ENCODE data around the gene CA10.

CA10 gene

DNA sequence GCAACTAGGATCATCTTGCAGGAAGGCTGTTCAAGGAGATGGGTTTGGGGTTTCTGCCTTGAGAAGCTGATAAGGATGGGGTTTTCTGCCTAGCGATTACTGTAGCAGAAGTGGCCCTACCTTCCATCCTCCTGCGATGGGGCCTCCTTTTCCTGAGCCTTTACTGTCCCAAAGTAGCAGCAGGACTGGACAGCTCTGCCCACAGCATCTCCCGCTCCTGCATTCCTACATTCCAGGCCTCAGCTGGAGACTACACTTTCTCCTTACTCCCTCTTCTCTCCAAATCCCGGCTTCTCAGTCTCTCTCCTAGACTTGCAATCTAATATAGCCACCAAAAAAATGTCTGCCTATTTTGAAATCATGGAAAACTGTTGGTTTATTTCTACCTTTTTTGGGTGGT lies 355.4 kb downstream of the CA10 start:
- Histone ChIP-seq H4K12ac (ENCODE audit: low read depth, low read length) (no peak overlapping the region), H3K4ac (ENCODE audit: low read depth, low read length) (no peak overlapping the region), H3K4me3 (ENCODE audit: low read depth, low read length) (no peak overlapping the region), H3K14ac (ENCODE audit: low read length) (no peak overlapping the region), H2AK5ac (ENCODE audit: low read length) (no peak overlapping the region), H3K9ac (ENCODE audit: low read length) (no peak overlapping the region), H4K91ac (ENCODE audit: low read depth, low read length) (no peak overlapping the region), H2BK120ac (ENCODE audit: insufficient read depth, low read length, poor library complexity) (no peak overlapping the region), H3K79me2 (ENCODE audit: control insufficient read depth, insufficient read depth, low read length, poor library complexity) (no peaks in the 10 kb centered on the region), H3K4me2 (ENCODE audit: low read length) (no peak overlapping the region), H3K36me3 (ENCODE audit: control insufficient read depth in 1 of 2, insufficient read depth in 2 of 2, low read length in 2 of 2) (no peaks in the 10 kb centered on the region), H3K18ac (ENCODE audit: low read length) (no peak overlapping the region), H3K27me3 (ENCODE audit: insufficient read depth, low read length) (no peaks in the 10 kb centered on the region), H3K4me1 (ENCODE audit: control insufficient read depth in 1 of 2, insufficient read depth in 2 of 2, low read length in 2 of 2) (peaks cover 0 to 2% of the 10 kb centered on the region in 2 experiments), H3K27ac (ENCODE audit: low read depth, low read length) (no peak overlapping the region), H3K23ac (ENCODE audit: low read length) (no peak overlapping the region), H3K9me3 (ENCODE audit: insufficient read depth, low read depth, low read length) (no peaks in the 10 kb centered on the region), H3K79me1 (ENCODE audit: low read length) (no peaks in the 10 kb centered on the region), H2BK12ac (ENCODE audit: low read length) (no peak overlapping the region), H2BK5ac (ENCODE audit: low read depth, low read length, poor library complexity) (no peak overlapping the region), H4K8ac (ENCODE audit: low read depth, low read length) (no peak overlapping the region), H2AFZ (ENCODE audit: insufficient read depth, low read length, poor library complexity) (no peak overlapping the region)
- DNase-seq: no peak
- WGBS (ENCODE audit: extremely low coverage, insufficient coverage, insufficient read length): no CpG with 5 or more reads among the region's 4 CpGs

- no peaks in the 10 kb centered on the region for H3K36me3 ChIP-seq (ENCODE audit: control insufficient read depth in 1 of 2, insufficient read depth in 2 of 2, low read length in 2 of 2)
- no CpG with 5 or more reads among the region's 1 CpG for WGBS (ENCODE audit: extremely low coverage, insufficient coverage, insufficient read length)
Observed at GRCh38 chr17:51802544-51802943, 356.0 kb downstream of the CA10 start.

DNA sequence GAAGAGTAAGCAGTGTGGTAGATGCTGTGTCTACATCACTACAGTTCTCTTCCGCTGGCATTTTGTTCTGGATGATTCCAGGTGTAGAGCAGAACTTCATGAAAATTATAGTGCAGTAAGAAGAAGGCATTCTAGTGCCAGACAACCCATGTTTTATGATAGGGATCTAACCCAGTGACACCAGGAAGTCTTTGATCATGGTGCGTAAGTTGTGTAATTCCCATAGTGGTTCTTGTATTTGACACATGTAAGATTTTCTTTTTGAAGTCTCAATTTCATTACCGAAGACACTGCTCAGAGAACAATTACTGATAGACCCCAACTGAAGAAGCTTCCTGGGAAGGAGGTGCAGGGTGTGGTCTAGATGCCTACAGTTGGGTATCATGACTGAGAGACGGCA lies 356.9 kb downstream of the CA10 start:
- H3K14ac ChIP-seq (ENCODE audit: low read length): no peak overlapping the region
- no peak overlapping the region for H2AK5ac ChIP-seq (ENCODE audit: low read length)
- no peak overlapping the region for H3K18ac ChIP-seq (ENCODE audit: low read length)
- no peak overlapping the region for H2BK5ac ChIP-seq (ENCODE audit: low read depth, low read length, poor library complexity)
- no peak overlapping the region for H3K4me3 ChIP-seq (ENCODE audit: low read depth, low read length)
- no peak overlapping the region for H2BK120ac ChIP-seq (ENCODE audit: insufficient read depth, low read length, poor library complexity)
- H2BK12ac ChIP-seq (ENCODE audit: low read length): no peak overlapping the region
- H4K12ac ChIP-seq (ENCODE audit: low read depth, low read length): no peak overlapping the region
- H3K4me1 ChIP-seq (ENCODE audit: control insufficient read depth in 1 of 2, insufficient read depth in 2 of 2, low read length in 2 of 2): peaks cover 0 to 2% of the 10 kb centered on the region in 2 experiments
- no peak overlapping the region for H3K9ac ChIP-seq (ENCODE audit: low read length)
- no peak overlapping the region for H3K23ac ChIP-seq (ENCODE audit: low read length)
- no peak overlapping the region for H3K4me2 ChIP-seq (ENCODE audit: low read length)
- no CpG with 5 or more reads among the region's 4 CpGs for WGBS (ENCODE audit: extremely low coverage, insufficient coverage, insufficient read length)
- H2AFZ ChIP-seq (ENCODE audit: insufficient read depth, low read length, poor library complexity): no peak overlapping the region
- H3K79me1 ChIP-seq (ENCODE audit: low read length): no peaks in the 10 kb centered on the region
- H4K91ac ChIP-seq (ENCODE audit: low read depth, low read length): no peak overlapping the region
- no peaks in the 10 kb centered on the region for H3K27me3 ChIP-seq (ENCODE audit: insufficient read depth, low read length)
- no peaks in the 10 kb centered on the region for H3K9me3 ChIP-seq (ENCODE audit: insufficient read depth, low read depth, low read length)
- DNase-seq: no peak
- H3K36me3 ChIP-seq (ENCODE audit: control insufficient read depth in 1 of 2, insufficient read depth in 2 of 2, low read length in 2 of 2): no peaks in the 10 kb centered on the region
- no peak overlapping the region for H3K27ac ChIP-seq (ENCODE audit: low read depth, low read length)
- H3K79me2 ChIP-seq (ENCODE audit: control insufficient read depth, insufficient read depth, low read length, poor library complexity): no peaks in the 10 kb centered on the region
- H3K4ac ChIP-seq (ENCODE audit: low read depth, low read length): no peak overlapping the region
- no peak overlapping the region for H4K8ac ChIP-seq (ENCODE audit: low read depth, low read length)

More at GRCh38 chr17:51802544-51802943, 356.0 kb downstream of the CA10 start:
- no peak overlapping the region for H3K18ac ChIP-seq (ENCODE audit: low read length)
- H2AK5ac ChIP-seq (ENCODE audit: low read length): no peak overlapping the region
- no peak overlapping the region for H3K27ac ChIP-seq (ENCODE audit: low read depth, low read length)
- no peaks in the 10 kb centered on the region for H3K27me3 ChIP-seq (ENCODE audit: insufficient read depth, low read length)
- H4K91ac ChIP-seq (ENCODE audit: low read depth, low read length): no peak overlapping the region
- no peak overlapping the region for H3K4me2 ChIP-seq (ENCODE audit: low read length)
- no peak overlapping the region for H3K4me3 ChIP-seq (ENCODE audit: low read depth, low read length)
- H2BK120ac ChIP-seq (ENCODE audit: insufficient read depth, low read length, poor library complexity): no peak overlapping the region
- DNase-seq: no peak
- H2BK5ac ChIP-seq (ENCODE audit: low read depth, low read length, poor library complexity): no peak overlapping the region
- H2BK12ac ChIP-seq (ENCODE audit: low read length): no peak overlapping the region
- no peak overlapping the region for H2AFZ ChIP-seq (ENCODE audit: insufficient read depth, low read length, poor library complexity)
- H3K9ac ChIP-seq (ENCODE audit: low read length): no peak overlapping the region
- no peak overlapping the region for H4K12ac ChIP-seq (ENCODE audit: low read depth, low read length)
- no peak overlapping the region for H3K14ac ChIP-seq (ENCODE audit: low read length)
- no peaks in the 10 kb centered on the region for H3K79me2 ChIP-seq (ENCODE audit: control insufficient read depth, insufficient read depth, low read length, poor library complexity)
- H3K23ac ChIP-seq (ENCODE audit: low read length): no peak overlapping the region
- peaks cover 0 to 2% of the 10 kb centered on the region in 2 experiments for H3K4me1 ChIP-seq (ENCODE audit: control insufficient read depth in 1 of 2, insufficient read depth in 2 of 2, low read length in 2 of 2)
- H3K9me3 ChIP-seq (ENCODE audit: insufficient read depth, low read depth, low read length): no peaks in the 10 kb centered on the region
- H3K4ac ChIP-seq (ENCODE audit: low read depth, low read length): no peak overlapping the region
- H4K8ac ChIP-seq (ENCODE audit: low read depth, low read length): no peak overlapping the region
- H3K79me1 ChIP-seq (ENCODE audit: low read length): no peaks in the 10 kb centered on the region

GRCh38 chr17:51799981-51800380 lies 358.5 kb downstream of the CA10 start:
- Histone ChIP-seq H3K4me3 (ENCODE audit: low read depth, low read length) (no peak overlapping the region), H2BK120ac (ENCODE audit: insufficient read depth, low read length, poor library complexity) (no peak overlapping the region), H4K91ac (ENCODE audit: low read depth, low read length) (no peak overlapping the region), H3K36me3 (ENCODE audit: control insufficient read depth in 1 of 2, insufficient read depth in 2 of 2, low read length in 2 of 2) (no peaks in the 10 kb centered on the region), H2BK12ac (ENCODE audit: low read length) (no peak overlapping the region), H3K4me2 (ENCODE audit: low read length) (no peak overlapping the region), H3K18ac (ENCODE audit: low read length) (no peak overlapping the region), H3K79me2 (ENCODE audit: control insufficient read depth, insufficient read depth, low read length, poor library complexity) (no peaks in the 10 kb centered on the region), H3K23ac (ENCODE audit: low read length) (no peak overlapping the region), H3K27ac (ENCODE audit: low read depth, low read length) (no peak overlapping the region), H2AFZ (ENCODE audit: insufficient read depth, low read length, poor library complexity) (no peak overlapping the region), H2BK5ac (ENCODE audit: low read depth, low read length, poor library complexity) (no peak overlapping the region), H2AK5ac (ENCODE audit: low read length) (no peak overlapping the region), H3K27me3 (ENCODE audit: insufficient read depth, low read length) (no peaks in the 10 kb centered on the region), H3K4ac (ENCODE audit: low read depth, low read length) (no peak overlapping the region), H3K4me1 (ENCODE audit: control insufficient read depth in 1 of 2, insufficient read depth in 2 of 2, low read length in 2 of 2) (peaks cover 0 to 2% of the 10 kb centered on the region in 2 experiments), H4K8ac (ENCODE audit: low read depth, low read length) (no peak overlapping the region), H3K9me3 (ENCODE audit: insufficient read depth, low read depth, low read length) (no peaks in the 10 kb centered on the region), H4K12ac (ENCODE audit: low read depth, low read length) (no peak overlapping the region), H3K79me1 (ENCODE audit: low read length) (no peaks in the 10 kb centered on the region), H3K14ac (ENCODE audit: low read length) (no peak overlapping the region), H3K9ac (ENCODE audit: low read length) (no peak overlapping the region)
- no CpG with 5 or more reads among the region's 4 CpGs for WGBS (ENCODE audit: extremely low coverage, insufficient coverage, insufficient read length)
- DNase-seq: no peak

Data from trophoblast cell (in vitro differentiated cells and primary cell).